ENCODE results near the gene NUDT13.

NUDT13 gene

GRCh38 chr10:73152009-73152408 is 41.8 kb downstream of the NUDT13 start:
- DNase-seq (ENCODE audit: low read depth) = no peak

GRCh38 chr10:73156054-73156453 is 45.8 kb downstream of the NUDT13 start:
- no peak for DNase-seq (ENCODE audit: low read depth)
- TF ChIP-seq POLR2A (IDR thresholded peaks at IDR 0.05; ENCODE audit: extremely low read depth, insufficient read length) (no peak), CTCF (IDR thresholded peaks at IDR 0.05; ENCODE audit: low read depth, low read length) (no peak), MAX (IDR thresholded peaks at IDR 0.05; ENCODE audit: low read depth, low read length) (no peak)
- no peak overlapping the region for H3K4me3 ChIP-seq (ENCODE audit: low read depth, low read length)

More at GRCh38 chr10:73152009-73152408, 41.8 kb downstream of the NUDT13 start:
- TF ChIP-seq MAX (IDR thresholded peaks at IDR 0.05; ENCODE audit: low read depth, low read length) = no peak
- TF ChIP-seq CTCF (IDR thresholded peaks at IDR 0.05; ENCODE audit: low read depth, low read length) = no peak
- no peak for TF ChIP-seq MYC (IDR thresholded peaks at IDR 0.05; ENCODE audit: low read depth, low read length)
- TF ChIP-seq POLR2A (IDR thresholded peaks at IDR 0.05; ENCODE audit: extremely low read depth, insufficient read length) = no peak
- no peak overlapping the region for H3K4me3 ChIP-seq (ENCODE audit: low read depth, low read length)

GRCh38 chr10:73159038-73159648 is 48.9 kb downstream of the NUDT13 start:
- no peak overlapping the region for H3K4me3 ChIP-seq (ENCODE audit: low read depth, low read length)
- DNase-seq (ENCODE audit: low read depth) = peak; percentile 68
- TF ChIP-seq CTCF (IDR thresholded peaks at IDR 0.05; ENCODE audit: low read depth, low read length) (peak; percentile 70), POLR2A (IDR thresholded peaks at IDR 0.05; ENCODE audit: extremely low read depth, insufficient read length) (no peak), MAX (IDR thresholded peaks at IDR 0.05; ENCODE audit: low read depth, low read length) (no peak), MYC (IDR thresholded peaks at IDR 0.05; ENCODE audit: low read depth, low read length) (no peak)

GRCh38 chr10:73161079-73161478 is 50.8 kb downstream of the NUDT13 start:
- H3K4me3 ChIP-seq (ENCODE audit: low read depth, low read length) = no peak overlapping the region
- no peak for TF ChIP-seq MYC (IDR thresholded peaks at IDR 0.05; ENCODE audit: low read depth, low read length)
- TF ChIP-seq POLR2A (IDR thresholded peaks at IDR 0.05; ENCODE audit: extremely low read depth, insufficient read length) = no peak
- no peak for TF ChIP-seq CTCF (IDR thresholded peaks at IDR 0.05; ENCODE audit: low read depth, low read length)
- TF ChIP-seq MAX (IDR thresholded peaks at IDR 0.05; ENCODE audit: low read depth, low read length) = no peak
- DNase-seq (ENCODE audit: low read depth) = no peak

- H3K4me3 ChIP-seq (ENCODE audit: low read depth, low read length) = no peak overlapping the region
- no peak for DNase-seq (ENCODE audit: low read depth)
- TF ChIP-seq MAX (IDR thresholded peaks at IDR 0.05; ENCODE audit: low read depth, low read length) (no peak), MYC (IDR thresholded peaks at IDR 0.05; ENCODE audit: low read depth, low read length) (no peak), POLR2A (IDR thresholded peaks at IDR 0.05; ENCODE audit: extremely low read depth, insufficient read length) (no peak), CTCF (IDR thresholded peaks at IDR 0.05; ENCODE audit: low read depth, low read length) (no peak)
Measured at GRCh38 chr10:73161662-73162061, 51.4 kb downstream of the NUDT13 start.

All from NB4 (cell line).